Measurements from ENCODE around the gene ZNF639.
A peak's percentile ranks its signal among the peaks of the same experiment; 100 is the strongest.
"Not testable (repeated sequence)": the region's sequence is repeated elsewhere in the genome, so short reads cannot be mapped to it uniquely, and the experiment has no call there.

ZNF639 gene

DNA sequence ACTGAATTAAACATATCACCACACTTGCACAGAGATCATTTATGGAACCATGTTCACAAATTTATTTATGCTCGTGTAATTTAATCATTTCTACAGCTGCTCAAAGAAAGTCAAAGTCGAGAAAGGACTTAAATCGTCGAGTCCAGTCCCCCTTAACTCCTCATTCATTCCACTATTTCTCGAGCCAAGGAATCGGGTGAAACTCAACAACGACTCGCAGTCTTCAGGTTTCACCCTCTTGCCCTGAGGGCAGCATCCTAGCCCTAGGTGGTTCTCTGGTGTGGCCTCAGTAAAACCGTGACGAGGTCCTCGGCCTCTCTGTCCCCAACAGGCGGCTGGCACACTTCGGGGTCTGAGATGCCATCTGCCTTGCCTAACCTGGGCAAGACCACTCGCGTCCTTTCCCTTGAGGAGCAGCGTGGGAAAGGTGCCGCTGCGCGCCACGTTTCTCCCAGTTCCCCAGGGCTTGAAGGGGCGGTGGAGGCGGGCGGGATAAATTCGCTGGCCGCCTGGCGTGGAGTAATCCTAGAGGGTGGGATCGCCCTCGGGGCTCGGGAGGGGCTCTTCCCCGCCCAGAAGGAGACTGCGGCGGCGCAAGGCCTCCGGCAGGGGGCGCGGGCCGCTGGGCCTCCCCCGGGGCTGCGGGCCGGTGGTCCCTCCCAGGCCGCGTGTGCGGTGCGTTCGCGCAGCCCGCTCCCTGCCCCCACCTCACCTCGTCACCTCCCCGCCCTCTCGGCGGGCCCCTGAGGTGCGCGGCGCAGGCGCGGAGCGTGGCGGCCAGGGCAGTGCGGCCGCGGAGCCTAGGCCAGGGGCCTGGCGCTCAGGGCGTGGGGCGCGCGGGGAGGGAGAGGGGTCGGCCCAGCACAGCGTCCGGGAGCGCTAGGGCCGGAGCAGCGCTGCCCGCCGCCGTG is at the start of gene ZNF639:
ZNF639 (plus strand) TSS at position 746 of the 911 bp plus-strand sequence. CDS start 5,263 bp downstream, outside the sequence.
- peak; percentile 76 for DNase-seq

GRCh38 chr3:179274434-179274833 is 48.4 kb upstream of the ZNF639 start:
- not testable (repeated sequence) for DNase-seq

- DNase-seq = no peak
These were observed 46.8 kb upstream of the ZNF639 start for GRCh38 chr3:179276001-179276400.

DNA sequence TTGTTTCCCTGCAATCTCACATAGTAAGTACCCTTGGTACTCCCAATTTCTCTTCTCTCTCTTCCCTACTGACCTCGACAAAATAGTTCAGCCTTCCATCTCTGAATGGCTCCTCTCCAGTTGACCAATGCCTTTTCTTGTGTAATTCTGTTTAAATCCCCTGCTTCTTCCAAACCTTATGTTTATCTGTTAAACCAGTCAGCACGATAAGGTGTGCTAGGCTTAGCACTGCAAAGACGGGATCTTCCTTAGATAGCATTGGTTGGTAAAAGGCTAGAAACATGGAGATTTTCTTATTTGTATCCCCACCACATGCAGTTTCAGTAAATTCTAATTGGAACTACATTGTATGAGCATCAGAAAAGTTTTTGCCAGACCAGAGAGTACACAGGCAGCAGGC is 46.1 kb upstream of the ZNF639 start:
- no peak for DNase-seq

GRCh38 chr3:179278151-179278550 is 44.7 kb upstream of the ZNF639 start:
- DNase-seq = no peak

- DNase-seq = no peak
These were observed 43.7 kb upstream of the ZNF639 start for GRCh38 chr3:179278932-179279693.

DNA sequence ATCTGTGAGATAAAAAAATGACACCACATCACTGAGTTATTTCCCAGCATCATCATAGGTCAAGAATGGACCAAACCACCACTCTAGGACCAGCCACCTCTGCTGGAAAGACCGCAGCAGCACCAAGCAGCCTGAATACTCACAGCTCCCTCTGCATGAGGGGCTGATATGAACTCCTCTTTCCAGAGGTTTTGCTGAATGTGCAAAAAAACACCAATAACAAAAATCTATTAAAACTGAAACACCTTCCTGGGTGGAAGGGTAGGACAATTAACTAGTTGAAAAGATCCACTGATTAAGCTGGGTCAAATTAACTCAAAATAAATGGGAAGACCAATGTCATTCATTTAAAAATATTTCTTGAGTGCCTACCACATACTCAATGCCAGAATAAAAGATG is 43.0 kb upstream of the ZNF639 start:
- no peak for DNase-seq

DNA sequence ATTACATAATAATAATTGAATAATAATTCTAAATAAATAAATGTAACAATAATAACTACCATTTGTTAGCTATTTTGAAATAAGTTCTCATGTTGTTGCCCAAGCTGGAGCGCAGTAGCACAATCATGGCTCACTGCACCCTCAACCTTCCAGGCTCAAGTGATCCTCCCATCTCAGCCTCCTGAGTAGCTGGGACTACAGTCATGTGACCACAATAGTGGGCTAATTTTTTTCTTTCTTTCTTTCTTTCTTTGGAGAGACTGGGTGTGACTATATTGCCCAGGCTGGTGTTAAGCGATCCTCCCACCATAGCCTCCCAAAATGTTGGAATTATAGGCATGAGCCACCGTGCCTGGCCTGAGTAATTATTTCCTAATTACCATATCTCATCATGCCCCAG is 41.0 kb upstream of the ZNF639 start:
- no peak for DNase-seq

DNA sequence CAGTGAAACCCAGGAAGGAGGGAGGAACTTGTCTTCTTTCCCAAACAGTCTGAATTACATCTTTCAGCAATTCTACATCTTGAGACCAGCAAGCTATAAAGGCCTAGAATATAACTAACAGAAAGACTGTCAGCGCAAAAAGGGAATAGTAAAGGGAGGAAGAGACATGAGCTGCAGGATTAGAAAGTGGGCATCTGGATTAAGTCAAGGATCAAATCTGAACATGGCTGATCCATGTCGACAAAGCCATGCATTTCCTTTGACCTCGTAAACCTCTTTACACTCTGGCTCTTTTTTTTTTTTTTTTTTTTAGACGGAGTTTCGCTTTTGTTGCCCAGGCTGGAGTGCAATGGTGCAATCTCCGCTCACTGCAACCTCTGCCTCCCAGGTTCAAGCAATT is 36.5 kb upstream of the ZNF639 start:
- DNase-seq = no peak

GRCh38 chr3:179288845-179289244 is 34.0 kb upstream of the ZNF639 start:
- no peak for DNase-seq

DNA sequence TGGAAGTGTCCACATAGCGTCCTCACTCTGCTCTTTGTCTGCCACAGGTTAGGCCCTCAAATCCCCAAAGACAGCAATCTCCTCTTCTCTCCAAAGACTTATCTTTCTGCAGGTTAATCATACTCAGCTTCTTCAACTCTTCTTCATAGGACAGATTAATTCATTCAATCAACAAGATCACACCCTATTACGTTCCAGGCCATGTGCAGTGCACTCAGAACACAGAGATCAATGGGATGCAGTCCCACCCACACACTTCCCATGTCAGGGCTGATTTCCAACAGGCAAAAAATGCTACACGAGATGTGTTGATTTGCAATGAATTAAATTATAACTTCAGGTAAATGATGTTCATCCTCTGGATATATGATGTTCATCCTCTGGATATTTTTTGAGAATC is 33.5 kb upstream of the ZNF639 start:
- no peak for DNase-seq

- no peak for DNase-seq
These were observed 30.4 kb upstream of the ZNF639 start for GRCh38 chr3:179292450-179292849.

- DNase-seq = no peak
These were observed 24.7 kb upstream of the ZNF639 start for GRCh38 chr3:179297971-179298725.

DNA sequence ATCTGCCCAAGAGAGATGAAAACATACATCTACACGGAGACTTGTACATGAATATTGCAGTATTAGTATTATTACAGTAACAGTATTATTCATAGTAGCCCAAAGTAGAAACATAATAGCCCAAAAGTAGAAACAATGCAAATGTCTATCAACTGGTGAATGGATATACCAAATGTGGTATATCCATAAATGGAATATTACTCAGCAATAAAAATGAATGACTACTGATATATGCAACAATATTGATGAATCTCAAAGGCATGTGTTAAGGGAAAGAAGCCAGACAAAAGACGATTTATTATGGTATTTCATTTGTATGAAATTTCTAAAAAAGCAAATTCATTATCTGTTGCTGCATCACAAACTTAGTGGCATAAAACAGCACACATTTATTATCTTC is 23.5 kb upstream of the ZNF639 start:
- no peak for DNase-seq

- DNase-seq = no peak
These were observed 22.7 kb upstream of the ZNF639 start for GRCh38 chr3:179299999-179300613.

DNA sequence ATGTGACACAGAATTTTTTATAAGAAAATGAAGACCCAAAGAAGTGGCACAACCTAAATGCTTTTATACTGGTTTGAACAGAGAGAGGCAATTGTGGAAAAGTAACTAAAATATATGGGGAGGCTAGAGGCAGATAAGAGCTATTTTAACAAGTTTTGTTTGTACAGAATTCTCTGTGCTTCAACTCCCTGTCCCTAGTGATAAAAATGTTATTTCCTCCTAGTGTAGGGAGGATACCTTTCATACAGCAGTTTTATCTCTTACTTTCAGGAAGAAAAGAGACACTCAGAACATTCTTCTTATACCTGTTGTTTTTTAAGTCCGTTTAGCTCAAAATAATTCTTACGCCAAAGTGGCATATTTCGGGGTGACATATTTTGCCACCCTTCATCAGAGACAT is 21.2 kb upstream of the ZNF639 start:
- DNase-seq = no peak

GRCh38 chr3:179302111-179302510 is 20.7 kb upstream of the ZNF639 start:
- DNase-seq = no peak

DNA sequence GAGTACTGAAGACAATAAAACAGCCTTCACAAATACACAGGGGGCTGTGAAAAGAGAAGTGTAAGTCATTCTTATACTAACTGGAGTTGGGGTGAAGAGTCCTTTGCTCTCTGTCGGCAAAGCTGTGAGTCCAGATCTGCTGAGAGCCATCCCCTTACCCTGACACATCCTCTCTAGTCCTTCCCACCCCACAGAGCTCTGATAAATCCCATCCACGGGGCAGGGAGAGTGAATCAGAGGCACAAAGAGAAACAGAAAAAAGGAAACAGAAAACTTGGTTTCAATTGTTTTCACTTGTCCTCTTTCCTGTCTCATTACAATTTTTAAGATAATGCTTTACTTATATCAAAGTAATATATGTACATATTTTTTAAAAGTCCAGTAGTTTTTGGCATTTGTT is 18.2 kb upstream of the ZNF639 start:
- DNase-seq = no peak

DNA sequence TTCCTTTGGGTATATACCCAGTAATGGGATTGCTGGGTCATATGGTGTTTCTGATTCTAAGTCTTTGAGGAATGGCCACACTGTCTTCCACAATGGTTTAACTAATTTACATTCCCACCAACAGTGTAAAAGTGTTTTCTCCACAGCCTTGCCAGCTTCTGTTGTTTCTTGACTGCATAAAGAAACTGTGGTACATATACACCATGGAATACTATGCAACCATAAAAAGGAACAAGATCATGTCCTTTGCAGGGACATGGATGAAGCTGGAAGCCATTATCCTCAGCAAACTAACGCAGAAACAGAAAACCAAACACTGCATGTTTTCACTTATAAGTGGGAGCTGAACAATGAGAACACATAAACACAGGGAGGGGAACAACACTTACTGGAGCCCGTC is 15.5 kb upstream of the ZNF639 start:
- not testable (repeated sequence) for DNase-seq

GRCh38 chr3:179308001-179308400 is 14.8 kb upstream of the ZNF639 start:
- DNase-seq = no peak

- no peak for DNase-seq
These were observed 13.4 kb upstream of the ZNF639 start for GRCh38 chr3:179309225-179310078.

- DNase-seq = no peak
These were observed 4.0 kb upstream of the ZNF639 start for GRCh38 chr3:179318876-179319275.
